HepG2 (cell line): ENCODE data around the gene UBFD1. TPM values are rescaled to one million over a fixed set of nuclear protein-coding genes. Genes with fewer than 3 reads are reported as not detected.
A peak's percentile ranks its signal among the peaks of the same experiment; 100 is the strongest.

Experiments
- ASH2L ChIP-seq: fragments of 300-600, 200-600 bp; sonication (generic); IDR thresholded peaks from 2 replicates; pipeline ENCODE4 v1.7.0; 2017; ENCODE audit warnings: low read depth, mild to moderate bottlenecking, moderate library complexity, mixed read lengths, low read length; ENCODE audit not compliant: insufficient read length
- DPF2 ChIP-seq: sonication (generic); formaldehyde crosslinking; IDR thresholded peaks from 2 replicates; pipeline ENCODE4 v1.4.0; 2020; ENCODE audit warnings: mild to moderate bottlenecking, low read depth, missing genetic modification reagents, borderline replicate concordance
- E2F5 ChIP-seq: sonication (generic); formaldehyde crosslinking; conservative IDR thresholded peaks from 2 replicates; pipeline ENCODE4 v1.4.0; 2020; ENCODE audit warnings: missing genetic modification reagents
- EEA1 ChIP-seq: sonication (generic); formaldehyde crosslinking; IDR thresholded peaks from 2 replicates; pipeline ENCODE4 v1.5.1; 2020; ENCODE audit warnings: mild to moderate bottlenecking, missing genetic modification reagents, borderline replicate concordance
- HMGA1 ChIP-seq: sonication (generic); formaldehyde crosslinking; conservative IDR thresholded peaks from 2 replicates; pipeline ENCODE4 v1.4.0; 2020; ENCODE audit warnings: missing genetic modification reagents
- MYNN ChIP-seq: sonication (generic); formaldehyde crosslinking; IDR thresholded peaks from 2 replicates; pipeline ENCODE4 v1.4.0; 2020; ENCODE audit warnings: mild to moderate bottlenecking, low read depth, missing genetic modification reagents
- POLR2G ChIP-seq: fragments of 200-400 bp; formaldehyde crosslinking; IDR thresholded peaks from 2 replicates; pipeline ENCODE4 v1.6.1; 2018; ENCODE audit warnings: mild to moderate bottlenecking, low read depth, low read length, moderate library complexity
- PRDM10 ChIP-seq: sonication (generic); formaldehyde crosslinking; IDR thresholded peaks from 2 replicates; pipeline ENCODE4 v1.4.0; 2020; ENCODE audit warnings: low read depth, missing genetic modification reagents
- RARG ChIP-seq: sonication (generic); formaldehyde crosslinking; IDR thresholded peaks from 2 replicates; pipeline ENCODE4 v1.4.0; 2020; ENCODE audit warnings: low read depth, mild to moderate bottlenecking, missing genetic modification reagents
- RFXANK ChIP-seq: IDR thresholded peaks from 2 replicates; pipeline ENCODE4 v1.6.1; 2016
- SALL2 ChIP-seq: sonication (generic); formaldehyde crosslinking; IDR thresholded peaks from 2 replicates; pipeline ENCODE4 v1.8.1; 2023; ENCODE audit warnings: mild to moderate bottlenecking, missing genetic modification reagents, inconsistent platforms
- SPEN ChIP-seq: sonication (generic); formaldehyde crosslinking; IDR thresholded peaks from 2 replicates; pipeline ENCODE4 v1.5.1; 2020; ENCODE audit warnings: low read depth, mild to moderate bottlenecking, missing genetic modification reagents
- SYNCRIP ChIP-seq: fragments of 200-400 bp; formaldehyde crosslinking; IDR thresholded peaks from 2 replicates; pipeline ENCODE4 v1.6.1; 2018; ENCODE audit warnings: mild to moderate bottlenecking, low read depth, low read length; ENCODE audit not compliant: insufficient read depth
- ZFP82 ChIP-seq: sonication (generic); formaldehyde crosslinking; IDR thresholded peaks from 2 replicates; pipeline ENCODE4 v1.5.1; 2020; ENCODE audit warnings: mild to moderate bottlenecking, missing genetic modification reagents, borderline replicate concordance
- ZKSCAN5 ChIP-seq: sonication (generic); formaldehyde crosslinking; IDR thresholded peaks from 2 replicates; pipeline ENCODE4 v1.5.1; 2020; ENCODE audit warnings: mild to moderate bottlenecking, missing genetic modification reagents
- ZNF329 ChIP-seq: sonication (generic); formaldehyde crosslinking; IDR thresholded peaks from 2 replicates; pipeline ENCODE4 v1.9.0; 2021; ENCODE audit warnings: low read depth, mild to moderate bottlenecking, missing genetic modification reagents
- ZNF460 ChIP-seq: sonication (generic); formaldehyde crosslinking; IDR thresholded peaks from 2 replicates; pipeline ENCODE4 v1.5.1; 2020; ENCODE audit warnings: missing genetic modification reagents, mild to moderate bottlenecking, borderline replicate concordance
- ZNF503 ChIP-seq: sonication (generic); formaldehyde crosslinking; IDR thresholded peaks from 2 replicates; pipeline ENCODE4 v1.4.0; 2020; ENCODE audit warnings: missing genetic modification reagents
- ZNF788 ChIP-seq: sonication (generic); formaldehyde crosslinking; IDR thresholded peaks from 2 replicates; pipeline ENCODE4 v1.5.0; 2020; ENCODE audit warnings: mild to moderate bottlenecking, missing genetic modification reagents, borderline replicate concordance
- ZSCAN9 ChIP-seq: IDR thresholded peaks from 2 replicates; pipeline ENCODE4 v1.6.1; 2016; ENCODE audit warnings: borderline replicate concordance
- polyA plus RNA-seq, 8 experiments: library from polyadenylated mRNA; depleted of rRNA in 3 of 8; stranded (reverse) in 7 of 8; unstranded in 1 of 8; fragments of >200 nt; fragmentation: Illumina TruSeq in 4 of 8; extraction: Trizol in 4 of 8; gene quantifications; 2 replicates each; pipeline versions ENCODE4 v1.2.1 to v1.2.3, GENCODE V29; 2011 to 2016; ENCODE audit warnings: low read depth in 4 of 8, missing spikeins in 1 of 8, mixed read lengths in 1 of 8; ENCODE audit not compliant: insufficient read depth in 1 of 8
- total RNA-seq, 5 experiments: library from RNA; depleted of rRNA; stranded (reverse); fragments of >200 nt; fragmentation: Illumina TruSeq; extraction: Trizol; gene quantifications; 2 replicates each; pipeline ENCODE4 v1.2.3, GENCODE V29; 2016; ENCODE audit warnings: low read depth in 1 of 5

Gene UBFD1
- total and polyA plus RNA-seq, 2 of the 13 experiments (the other 11 are each of a cell fraction or from before 2014, with no cell fraction given): 100 to 111 TPM

GRCh38 chr16:23510164-23510914 lies 47.2 kb upstream of the UBFD1 start, which contains the start of gene GGA2 (continued):
- TF ChIP-seq MYNN: peak; percentile 94
- TF ChIP-seq ZSCAN9 (CRISPR knock-in tag): peak; percentile 92
- TF ChIP-seq SALL2: peak; percentile 93
- peak; percentile 57; the same call in 1 of the 2 replicates for TF ChIP-seq ZKSCAN5 (CRISPR knock-in tag)
- TF ChIP-seq ZNF788 (CRISPR knock-in tag): peak; percentile 90
- TF ChIP-seq EEA1 (CRISPR knock-in tag): peak; percentile 88; the same call in 1 of the 2 replicates
- no peak for TF ChIP-seq RFXANK (CRISPR knock-in tag)
- TF ChIP-seq HMGA1 (CRISPR knock-in tag): no peak
- TF ChIP-seq PRDM10: no peak
- TF ChIP-seq SYNCRIP: no peak
- peak; percentile 97 for TF ChIP-seq SPEN (CRISPR knock-in tag)
- TF ChIP-seq ZNF329 (CRISPR knock-in tag): peak; percentile 94
- TF ChIP-seq RARG: 0 out of 2 replicates have a peak, but pooled peaks have one; percentile 23
- TF ChIP-seq E2F5: peak; percentile 92
- TF ChIP-seq ZNF503 (CRISPR knock-in tag): peak; percentile 73; the same call in 1 of the 2 replicates
- TF ChIP-seq ZNF460 (CRISPR knock-in tag): no peak; the same call in 1 of the 2 replicates
- TF ChIP-seq POLR2G: peak; percentile 98
- peak; percentile 77 for TF ChIP-seq ASH2L
- TF ChIP-seq DPF2: no peak
- peak; percentile 89; the same call in 1 of the 2 replicates for TF ChIP-seq ZFP82 (CRISPR knock-in tag)
